ENCODE results near the gene PXN. TPM values are rescaled to one million over a fixed set of nuclear protein-coding genes. Genes with fewer than 3 reads are reported as not detected.

The PXN gene
- total and polyA plus RNA-seq, 2 of the 13 experiments (the other 11 are each of a cell fraction or from before 2014, with no cell fraction given), result 13.6 to 14.2 TPM

- TF ChIP-seq, protein P1, sequence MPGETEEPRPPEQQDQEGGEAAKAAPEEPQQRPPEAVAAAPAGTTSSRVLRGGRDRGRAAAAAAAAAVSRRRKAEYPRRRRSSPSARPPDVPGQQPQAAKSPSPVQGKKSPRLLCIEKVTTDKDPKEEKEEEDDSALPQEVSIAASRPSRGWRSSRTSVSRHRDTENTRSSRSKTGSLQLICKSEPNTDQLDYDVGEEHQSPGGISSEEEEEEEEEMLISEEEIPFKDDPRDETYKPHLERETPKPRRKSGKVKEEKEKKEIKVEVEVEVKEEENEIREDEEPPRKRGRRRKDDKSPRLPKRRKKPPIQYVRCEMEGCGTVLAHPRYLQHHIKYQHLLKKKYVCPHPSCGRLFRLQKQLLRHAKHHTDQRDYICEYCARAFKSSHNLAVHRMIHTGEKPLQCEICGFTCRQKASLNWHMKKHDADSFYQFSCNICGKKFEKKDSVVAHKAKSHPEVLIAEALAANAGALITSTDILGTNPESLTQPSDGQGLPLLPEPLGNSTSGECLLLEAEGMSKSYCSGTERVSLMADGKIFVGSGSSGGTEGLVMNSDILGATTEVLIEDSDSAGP (CRISPR knock-in tag; IDR thresholded peaks at IDR 0.05; ENCODE audit: borderline replicate concordance), result peak; percentile 93
- TF ChIP-seq ZFYVE20 (CRISPR knock-in tag; IDR thresholded peaks at IDR 0.05; ENCODE audit: borderline replicate concordance, low read depth) (no peak), GABPB1 (CRISPR knock-in tag; IDR thresholded peaks at IDR 0.05) (peak; percentile 97), FOXJ3 (CRISPR knock-in tag; IDR thresholded peaks at IDR 0.05; ENCODE audit: borderline replicate concordance) (0 out of 2 replicates have a peak, but pooled peaks have one; percentile 22), ZIK1 (CRISPR knock-in tag; IDR thresholded peaks at IDR 0.05; ENCODE audit: borderline replicate concordance, low read depth) (no peak; the same call in 1 of the 2 replicates), ZNF251 (CRISPR knock-in tag; IDR thresholded peaks at IDR 0.05) (no peak), SMARCC2 (IDR thresholded peaks at IDR 0.05) (no peak), RFX3 (CRISPR knock-in tag; IDR thresholded peaks at IDR 0.05) (no peak), ZNF678 (CRISPR knock-in tag; IDR thresholded peaks at IDR 0.05) (peak; percentile 86; the same call in 1 of the 2 replicates), TARDBP (CRISPR knock-in tag; IDR thresholded peaks at IDR 0.05) (peak; percentile 76; the same call in 1 of the 2 replicates), ARNTL (CRISPR knock-in tag; IDR thresholded peaks at IDR 0.05) (peak; percentile 67; the same call in 1 of the 2 replicates), ZNF329 (CRISPR knock-in tag; IDR thresholded peaks at IDR 0.05; ENCODE audit: low read depth) (peak; percentile 92), ZNF704 (CRISPR knock-in tag; IDR thresholded peaks at IDR 0.05; ENCODE audit: borderline replicate concordance) (peak; percentile 70; the same call in 1 of the 2 replicates), RFXANK (CRISPR knock-in tag; IDR thresholded peaks at IDR 0.05) (no peak)
- TF ChIP-seq, protein P2, sequence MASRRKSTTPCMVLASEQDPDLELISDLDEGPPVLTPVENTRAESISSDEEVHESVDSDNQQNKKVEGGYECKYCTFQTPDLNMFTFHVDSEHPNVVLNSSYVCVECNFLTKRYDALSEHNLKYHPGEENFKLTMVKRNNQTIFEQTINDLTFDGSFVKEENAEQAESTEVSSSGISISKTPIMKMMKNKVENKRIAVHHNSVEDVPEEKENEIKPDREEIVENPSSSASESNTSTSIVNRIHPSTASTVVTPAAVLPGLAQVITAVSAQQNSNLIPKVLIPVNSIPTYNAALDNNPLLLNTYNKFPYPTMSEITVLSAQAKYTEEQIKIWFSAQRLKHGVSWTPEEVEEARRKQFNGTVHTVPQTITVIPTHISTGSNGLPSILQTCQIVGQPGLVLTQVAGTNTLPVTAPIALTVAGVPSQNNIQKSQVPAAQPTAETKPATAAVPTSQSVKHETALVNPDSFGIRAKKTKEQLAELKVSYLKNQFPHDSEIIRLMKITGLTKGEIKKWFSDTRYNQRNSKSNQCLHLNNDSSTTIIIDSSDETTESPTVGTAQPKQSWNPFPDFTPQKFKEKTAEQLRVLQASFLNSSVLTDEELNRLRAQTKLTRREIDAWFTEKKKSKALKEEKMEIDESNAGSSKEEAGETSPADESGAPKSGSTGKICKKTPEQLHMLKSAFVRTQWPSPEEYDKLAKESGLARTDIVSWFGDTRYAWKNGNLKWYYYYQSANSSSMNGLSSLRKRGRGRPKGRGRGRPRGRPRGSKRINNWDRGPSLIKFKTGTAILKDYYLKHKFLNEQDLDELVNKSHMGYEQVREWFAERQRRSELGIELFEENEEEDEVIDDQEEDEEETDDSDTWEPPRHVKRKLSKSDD (CRISPR knock-in tag; IDR thresholded peaks at IDR 0.05; ENCODE audit: low read depth), result no peak
- TF ChIP-seq, protein P3, sequence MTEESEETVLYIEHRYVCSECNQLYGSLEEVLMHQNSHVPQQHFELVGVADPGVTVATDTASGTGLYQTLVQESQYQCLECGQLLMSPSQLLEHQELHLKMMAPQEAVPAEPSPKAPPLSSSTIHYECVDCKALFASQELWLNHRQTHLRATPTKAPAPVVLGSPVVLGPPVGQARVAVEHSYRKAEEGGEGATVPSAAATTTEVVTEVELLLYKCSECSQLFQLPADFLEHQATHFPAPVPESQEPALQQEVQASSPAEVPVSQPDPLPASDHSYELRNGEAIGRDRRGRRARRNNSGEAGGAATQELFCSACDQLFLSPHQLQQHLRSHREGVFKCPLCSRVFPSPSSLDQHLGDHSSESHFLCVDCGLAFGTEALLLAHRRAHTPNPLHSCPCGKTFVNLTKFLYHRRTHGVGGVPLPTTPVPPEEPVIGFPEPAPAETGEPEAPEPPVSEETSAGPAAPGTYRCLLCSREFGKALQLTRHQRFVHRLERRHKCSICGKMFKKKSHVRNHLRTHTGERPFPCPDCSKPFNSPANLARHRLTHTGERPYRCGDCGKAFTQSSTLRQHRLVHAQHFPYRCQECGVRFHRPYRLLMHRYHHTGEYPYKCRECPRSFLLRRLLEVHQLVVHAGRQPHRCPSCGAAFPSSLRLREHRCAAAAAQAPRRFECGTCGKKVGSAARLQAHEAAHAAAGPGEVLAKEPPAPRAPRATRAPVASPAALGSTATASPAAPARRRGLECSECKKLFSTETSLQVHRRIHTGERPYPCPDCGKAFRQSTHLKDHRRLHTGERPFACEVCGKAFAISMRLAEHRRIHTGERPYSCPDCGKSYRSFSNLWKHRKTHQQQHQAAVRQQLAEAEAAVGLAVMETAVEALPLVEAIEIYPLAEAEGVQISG (CRISPR knock-in tag; IDR thresholded peaks at IDR 0.05), result peak; percentile 92
Observed at GRCh38 chr12:120194534-120195395, 70.8 kb downstream of the PXN start, which contains the start of gene GCN1 (continued).

Data from HepG2 (cell line).